ENCODE measurements around the gene UBE3C. TPM values are rescaled to one million over a fixed set of nuclear protein-coding genes. Genes with fewer than 3 reads are reported as not detected.
"Not testable (repeated sequence)": the region's sequence is repeated elsewhere in the genome, so short reads cannot be mapped to it uniquely, and the experiment has no call there.

Gene UBE3C
- polyA plus RNA-seq, 3 donors = 39.5 to 46.5 (median 43.1) TPM

DNA sequence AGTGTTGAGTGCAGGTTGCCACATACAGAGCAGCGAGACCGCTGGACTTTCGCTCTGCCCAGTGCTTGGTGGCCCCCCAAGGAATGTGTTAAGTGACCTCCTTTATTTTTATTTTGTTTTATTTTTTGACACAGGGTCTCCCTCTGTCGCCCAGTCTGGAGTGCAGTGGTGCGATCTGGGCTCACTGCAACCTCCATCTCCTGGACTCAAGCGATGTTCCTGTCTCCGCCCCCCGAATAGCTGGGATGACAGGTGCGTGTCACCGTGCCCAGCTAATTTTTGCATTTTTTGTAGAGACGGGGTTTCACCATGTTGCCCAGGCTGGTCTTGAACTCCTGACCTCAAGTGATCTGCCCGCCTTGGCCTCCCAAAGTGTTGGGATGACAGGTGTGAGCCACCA is 138.8 kb downstream of the UBE3C start:
- DNase-seq (ENCODE audit: extremely low read depth in 1 of 11, low read depth in 9 of 11, low spot score in 4 of 11) = not testable (repeated sequence)

DNA sequence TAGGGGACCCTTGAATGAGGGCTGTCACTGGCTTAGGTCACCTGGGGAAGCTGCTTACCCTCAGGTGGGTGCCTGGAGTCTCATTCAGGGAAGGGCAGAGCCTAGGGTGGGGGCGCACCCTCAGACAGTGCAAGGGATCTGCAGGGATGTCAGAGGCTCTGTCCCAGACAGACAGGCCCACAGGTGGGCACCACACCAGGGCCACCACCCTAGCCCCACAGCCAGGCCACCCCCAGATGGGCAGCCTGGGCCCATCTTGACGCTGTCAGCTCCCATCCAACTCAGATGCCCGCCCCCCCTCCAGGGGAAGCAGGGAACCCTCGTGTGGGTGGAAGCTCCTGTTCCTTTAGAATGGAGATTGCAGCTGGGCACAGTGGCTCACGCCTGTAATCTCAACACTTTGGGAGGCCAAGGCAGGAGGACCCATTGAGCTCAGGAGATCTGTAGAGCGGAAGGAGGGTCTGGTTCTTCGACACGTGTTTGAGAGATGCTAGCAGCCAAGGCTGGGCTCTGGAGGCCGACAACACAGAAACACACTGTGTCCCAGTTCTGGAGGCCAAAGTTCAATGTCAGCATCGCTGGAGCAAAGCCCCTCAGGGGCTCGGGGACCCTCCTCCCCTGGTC is 139.6 kb downstream of the UBE3C start:
- no peak for DNase-seq (ENCODE audit: extremely low read depth in 1 of 11, low read depth in 9 of 11, low spot score in 4 of 11)

DNA sequence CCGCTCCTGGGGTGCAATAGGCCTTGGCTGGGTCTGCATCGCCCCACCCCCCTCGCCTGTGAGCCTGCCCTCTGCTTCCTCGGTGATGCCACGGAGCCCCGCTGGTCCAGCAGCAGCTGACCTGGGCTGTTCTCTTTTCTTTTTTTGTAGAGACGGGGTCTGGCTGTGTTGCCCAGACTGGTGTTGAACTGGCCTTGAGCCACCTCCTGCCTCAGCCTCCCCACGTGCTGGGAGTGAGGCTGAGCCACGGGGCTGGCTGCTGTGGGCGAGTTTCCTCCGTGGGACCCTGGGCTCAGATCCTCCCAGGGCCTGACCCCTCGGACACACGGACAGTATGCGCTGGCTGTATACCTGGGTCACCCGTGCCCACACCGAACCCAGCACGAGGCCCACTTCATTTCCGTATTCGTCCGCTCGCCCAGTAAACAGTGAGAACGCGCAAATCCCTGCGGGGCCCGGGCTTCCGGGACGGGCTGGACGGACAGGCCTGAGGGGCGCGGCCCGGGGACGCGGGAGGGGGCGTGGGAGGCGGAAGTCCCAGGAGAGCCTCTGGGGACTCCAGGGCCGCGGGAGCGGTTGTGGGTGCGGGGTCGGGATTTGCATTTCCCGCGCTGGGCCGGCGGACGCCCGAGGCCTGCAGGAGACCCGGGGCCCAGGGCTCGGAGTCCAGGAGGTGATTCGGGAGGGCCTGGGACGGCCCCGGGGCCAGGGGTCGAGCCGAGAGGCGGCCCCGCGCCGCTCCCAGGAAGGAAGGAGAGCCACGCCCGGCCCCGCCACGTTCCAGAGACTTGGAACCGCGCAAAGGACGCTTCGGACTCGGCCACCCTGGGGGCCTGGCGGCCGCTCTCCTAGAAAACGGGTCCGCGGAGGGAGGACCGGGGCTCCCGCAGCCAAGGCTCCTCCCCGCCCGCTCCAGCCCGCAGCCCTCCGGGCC is 140.3 kb downstream of the UBE3C start:
- no peak for DNase-seq (ENCODE audit: extremely low read depth in 1 of 11, low read depth in 9 of 11, low spot score in 4 of 11)

DNA sequence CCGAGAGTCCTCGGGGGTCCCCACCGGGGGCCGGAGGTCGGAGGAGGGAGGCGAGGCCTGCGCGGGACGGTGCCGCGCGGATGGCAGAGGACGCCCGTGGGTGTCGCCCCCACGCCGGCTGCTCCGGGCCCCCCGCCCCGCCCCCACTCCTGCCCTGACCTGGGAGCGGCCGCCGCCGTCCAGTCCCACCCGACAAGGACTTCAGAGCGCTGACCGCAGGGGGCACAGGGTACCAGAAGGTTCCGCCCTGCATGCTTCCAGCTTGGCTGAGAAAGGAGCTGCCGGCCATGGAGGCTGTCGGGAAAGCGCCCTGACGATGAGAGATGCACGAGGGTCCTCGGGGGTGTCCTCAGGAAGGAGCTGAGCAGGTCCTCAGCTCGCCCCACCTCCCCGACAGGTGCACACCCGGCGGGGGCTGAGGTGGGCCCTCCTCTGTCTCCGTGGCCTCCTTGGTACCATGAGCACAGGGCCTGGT is 141.1 kb downstream of the UBE3C start:
- no peak for DNase-seq (ENCODE audit: extremely low read depth in 1 of 11, low read depth in 9 of 11, low spot score in 4 of 11)

DNA sequence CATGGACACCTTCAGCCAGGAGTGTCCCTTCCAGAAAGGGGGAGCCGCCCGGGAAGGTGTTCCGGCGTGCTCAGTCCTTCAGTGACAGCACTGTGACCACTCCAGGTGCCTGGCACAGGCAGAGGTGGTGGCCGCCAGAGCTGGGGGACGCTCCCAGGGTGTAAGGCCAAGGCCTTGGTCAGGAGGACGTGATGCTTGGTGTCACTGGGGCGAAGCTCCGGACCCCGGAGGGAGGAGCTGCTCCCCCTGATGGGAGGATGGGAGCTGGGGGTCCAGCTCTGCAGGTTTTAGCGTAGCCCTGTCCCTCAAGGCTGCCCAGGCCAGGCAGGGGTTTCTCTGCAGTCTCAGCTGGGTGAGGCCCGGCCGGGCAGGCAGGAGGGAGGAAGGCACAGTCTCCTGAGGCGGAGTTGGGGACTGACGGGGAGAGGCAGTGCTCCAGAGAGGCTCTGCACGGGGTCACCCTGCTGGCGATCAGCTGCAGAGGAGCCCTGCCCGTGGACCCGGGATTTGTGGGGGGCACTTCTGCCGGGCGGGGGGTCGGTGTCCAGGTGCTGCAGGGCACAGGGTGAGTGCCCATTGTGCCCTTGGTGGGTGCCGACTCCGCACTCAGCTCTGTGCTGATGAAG is 141.6 kb downstream of the UBE3C start:
- no peak for DNase-seq (ENCODE audit: extremely low read depth in 1 of 11, low read depth in 9 of 11, low spot score in 4 of 11)

DNA sequence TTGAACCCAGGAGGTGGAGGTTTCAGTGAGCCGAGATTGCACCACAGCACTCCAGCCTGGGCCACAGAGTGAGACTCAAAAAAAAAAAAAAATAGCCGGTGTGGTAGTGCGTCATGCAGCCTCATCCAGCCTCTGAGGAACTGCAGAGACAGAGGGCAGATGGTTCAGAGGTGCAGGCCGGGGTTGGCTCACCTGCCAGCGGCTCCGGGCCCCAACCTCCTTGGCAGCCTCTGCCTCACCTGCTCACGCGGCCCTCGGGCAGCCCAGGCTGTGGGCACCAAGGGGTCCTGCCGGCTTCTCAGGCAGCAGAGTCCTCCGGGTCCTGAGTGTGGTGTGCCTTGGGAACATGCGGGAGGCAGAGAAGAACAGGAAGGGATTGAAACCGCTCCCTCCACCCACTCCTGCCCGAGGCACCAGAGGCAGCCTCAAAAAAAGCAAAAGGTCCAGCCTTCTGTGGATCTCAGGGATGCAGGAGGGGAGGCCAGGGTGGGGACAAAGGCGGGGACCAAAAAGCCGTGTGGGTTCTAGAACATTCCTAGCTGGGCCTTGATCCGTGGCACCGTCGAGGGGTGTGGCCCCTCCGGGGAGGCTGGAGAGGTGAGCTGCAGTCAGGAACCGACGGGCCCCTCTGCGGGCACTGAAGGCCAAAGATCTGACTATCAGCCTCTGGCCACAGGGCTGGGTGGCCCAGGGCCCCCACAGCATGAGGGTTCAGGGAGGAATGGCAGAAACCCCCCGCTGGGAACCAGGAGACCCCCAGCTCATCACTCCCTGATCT is 142.7 kb downstream of the UBE3C start:
- DNase-seq (ENCODE audit: extremely low read depth in 1 of 11, low read depth in 9 of 11, low spot score in 4 of 11) = no peak

DNA sequence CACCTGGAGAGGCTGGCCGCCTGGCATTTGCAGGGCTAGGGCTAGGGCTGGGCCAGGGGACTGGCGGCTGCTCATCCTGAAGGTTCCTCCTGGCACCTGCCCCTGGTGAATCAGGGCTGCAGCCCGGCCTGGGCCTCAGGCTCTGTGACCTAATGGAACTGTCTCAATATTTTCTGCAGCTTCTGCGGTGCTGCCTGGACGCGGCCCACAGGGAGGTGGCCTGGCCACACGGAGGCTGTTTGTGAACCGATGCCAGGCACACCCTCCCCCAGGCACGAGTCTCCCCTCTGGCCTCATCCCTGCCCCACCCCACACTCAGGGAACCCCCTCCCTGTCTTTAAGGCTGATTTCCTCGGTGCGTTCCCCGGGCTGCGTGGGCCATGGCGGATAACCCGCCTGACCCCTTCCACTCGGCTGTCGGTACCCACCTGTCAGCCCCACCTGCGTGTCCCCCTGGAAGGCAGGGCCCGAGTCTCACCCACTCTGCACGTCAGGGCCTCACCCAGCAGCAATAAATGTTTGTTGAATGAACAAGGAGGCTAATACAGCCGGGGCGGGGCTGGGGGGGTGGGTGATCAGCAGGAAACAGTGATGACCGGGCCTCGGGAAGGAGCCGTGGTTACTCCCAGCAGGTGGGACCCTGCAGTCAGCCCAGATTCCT is 143.5 kb downstream of the UBE3C start:
- DNase-seq (ENCODE audit: extremely low read depth in 1 of 11, low read depth in 9 of 11, low spot score in 4 of 11) = no peak

DNA sequence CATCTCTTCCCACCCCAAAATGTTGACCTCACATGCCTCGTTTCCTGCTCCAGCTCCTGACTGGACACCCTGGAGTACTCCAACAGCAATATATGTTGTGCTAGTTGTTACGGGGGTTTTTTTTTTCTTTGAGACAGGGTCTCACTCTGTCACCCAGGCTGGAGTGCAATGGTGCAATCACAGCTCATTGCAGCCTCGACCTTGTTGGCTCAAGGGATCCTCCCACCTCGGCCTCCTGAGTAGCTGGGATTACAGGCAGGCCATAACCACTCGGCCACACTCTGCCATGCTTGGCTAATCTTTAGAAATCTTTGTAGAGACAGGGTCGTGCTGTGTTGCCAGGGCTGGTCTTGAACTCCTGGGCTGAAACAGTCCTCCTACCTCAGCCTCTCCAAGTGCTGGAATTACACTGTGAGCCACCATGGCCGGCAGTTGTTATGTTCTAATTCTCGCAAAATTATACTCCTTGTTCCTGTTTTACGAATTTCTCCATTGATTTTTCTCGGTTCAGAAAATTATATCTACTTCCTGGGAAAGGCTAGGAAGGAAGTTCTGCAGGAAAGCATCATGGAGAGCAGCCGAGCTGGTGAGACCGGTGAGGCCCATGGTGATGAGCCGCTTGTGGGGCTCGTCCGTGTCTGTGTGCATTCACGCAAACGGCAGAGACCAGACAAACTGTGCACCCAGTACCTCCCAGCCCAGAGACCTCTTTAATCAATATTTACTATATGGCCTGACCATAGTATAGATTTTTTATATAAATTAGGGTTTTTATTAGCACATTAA is 145.7 kb downstream of the UBE3C start:
- DNase-seq (ENCODE audit: extremely low read depth in 1 of 11, low read depth in 9 of 11, low spot score in 4 of 11) = no peak

DNA sequence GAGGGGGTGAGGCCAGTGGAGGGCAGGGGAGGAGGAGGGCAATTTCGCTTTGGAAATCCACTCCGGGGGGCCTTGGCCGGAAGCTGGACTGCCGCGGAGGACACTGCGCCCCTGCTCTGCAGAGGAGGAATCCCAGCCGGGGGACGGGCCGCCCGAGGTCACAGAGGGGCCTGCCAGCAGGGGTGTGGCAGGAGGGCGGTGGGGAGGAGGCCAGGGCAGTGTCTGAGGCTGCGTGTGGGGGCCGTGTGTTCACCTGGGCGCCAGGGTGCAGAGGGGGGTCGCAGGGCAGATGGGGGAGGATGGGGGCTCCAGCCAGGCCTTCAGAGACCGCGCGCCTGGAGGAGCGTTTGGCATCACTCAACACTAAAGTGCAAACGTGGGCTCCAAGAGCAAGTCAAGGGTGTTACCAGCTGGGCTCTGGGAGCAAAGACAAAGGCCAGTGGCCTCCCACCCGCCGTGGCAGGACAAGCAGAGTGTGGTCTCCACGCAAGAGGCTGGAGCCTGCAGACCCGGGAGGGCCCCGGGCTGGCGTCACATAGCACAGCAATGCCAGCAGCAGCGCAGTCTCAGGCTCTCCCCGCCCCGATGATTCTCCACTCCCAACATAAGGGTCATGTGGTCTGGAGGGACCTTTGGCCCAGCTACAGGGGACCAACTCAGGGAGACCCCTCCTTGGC is 152.8 kb downstream of the UBE3C start:
- DNase-seq (ENCODE audit: extremely low read depth in 1 of 11, low read depth in 9 of 11, low spot score in 4 of 11) = no peak

DNA sequence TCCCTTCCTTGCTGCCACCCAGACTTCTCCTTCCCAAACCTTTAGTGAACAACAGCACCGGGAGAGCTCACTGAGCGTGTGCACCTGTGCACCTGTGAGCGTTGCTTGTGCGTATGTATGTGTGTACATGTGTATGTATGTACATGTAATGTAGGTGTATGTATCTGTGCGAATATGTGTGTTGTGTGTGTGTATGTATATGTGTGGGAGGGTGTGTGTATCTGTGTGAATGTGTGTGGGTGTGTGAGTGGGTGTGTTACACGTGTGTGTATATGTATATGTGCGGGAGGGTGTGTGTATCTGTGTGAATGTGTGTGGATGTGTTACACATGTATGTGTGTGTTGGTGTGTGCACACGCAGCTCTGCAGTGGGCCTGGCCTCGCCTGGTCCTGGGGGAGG is 153.5 kb downstream of the UBE3C start:
- no peak for DNase-seq (ENCODE audit: extremely low read depth in 1 of 11, low read depth in 9 of 11, low spot score in 4 of 11)

DNA sequence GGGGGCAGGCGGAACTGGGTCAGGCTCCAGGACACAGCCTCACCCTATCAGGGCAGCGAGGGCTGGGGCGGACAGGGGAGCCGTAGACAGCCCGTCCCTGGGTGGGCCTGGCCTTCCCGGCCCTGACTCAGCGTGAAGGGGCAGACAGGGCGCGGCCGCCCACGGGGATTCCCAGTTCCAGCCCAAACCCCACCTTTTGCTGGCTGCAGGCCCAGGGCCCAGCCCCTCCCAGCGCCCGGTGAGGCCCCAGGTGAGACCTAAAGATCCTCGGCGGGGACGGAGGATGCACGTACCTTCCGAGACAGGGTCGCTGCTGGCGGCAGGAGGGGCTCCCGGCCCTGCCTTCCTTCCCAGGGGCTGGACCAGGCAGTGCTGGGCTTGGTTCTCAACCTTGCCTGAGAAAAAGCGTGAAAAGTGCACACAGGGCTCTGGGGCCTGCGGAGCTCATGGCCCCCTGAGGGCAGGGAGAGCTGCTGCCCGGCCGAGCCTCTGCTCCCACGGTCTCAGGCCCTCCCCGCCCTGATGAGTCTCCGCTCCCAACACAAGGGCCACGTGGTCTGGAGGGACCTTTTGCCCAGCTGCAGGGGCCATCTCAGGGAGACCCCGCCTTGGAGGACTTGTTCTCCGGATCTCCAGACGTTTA is 154.2 kb downstream of the UBE3C start:
- DNase-seq (ENCODE audit: extremely low read depth in 1 of 11, low read depth in 9 of 11, low spot score in 4 of 11) = no peak

DNA sequence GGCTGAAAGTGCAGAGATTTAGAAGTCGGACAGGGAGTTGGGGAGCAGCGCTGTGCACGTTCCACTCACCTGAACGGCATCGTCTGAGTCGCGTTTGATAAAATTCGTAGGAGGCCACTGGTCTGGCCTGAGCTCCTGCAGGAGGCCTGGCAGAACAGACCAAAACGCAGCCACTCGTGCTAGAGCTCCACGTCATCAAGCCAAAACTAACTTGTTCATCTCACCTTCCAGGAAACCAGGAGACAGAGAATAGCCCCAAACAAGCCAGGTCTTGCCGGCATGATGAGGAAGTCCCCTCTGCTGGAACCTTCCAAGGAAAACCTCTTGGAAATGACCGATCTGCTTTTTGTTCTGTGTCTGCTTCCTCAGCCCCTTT is 154.7 kb downstream of the UBE3C start:
- DNase-seq (ENCODE audit: extremely low read depth in 1 of 11, low read depth in 9 of 11, low spot score in 4 of 11) = no peak

DNA sequence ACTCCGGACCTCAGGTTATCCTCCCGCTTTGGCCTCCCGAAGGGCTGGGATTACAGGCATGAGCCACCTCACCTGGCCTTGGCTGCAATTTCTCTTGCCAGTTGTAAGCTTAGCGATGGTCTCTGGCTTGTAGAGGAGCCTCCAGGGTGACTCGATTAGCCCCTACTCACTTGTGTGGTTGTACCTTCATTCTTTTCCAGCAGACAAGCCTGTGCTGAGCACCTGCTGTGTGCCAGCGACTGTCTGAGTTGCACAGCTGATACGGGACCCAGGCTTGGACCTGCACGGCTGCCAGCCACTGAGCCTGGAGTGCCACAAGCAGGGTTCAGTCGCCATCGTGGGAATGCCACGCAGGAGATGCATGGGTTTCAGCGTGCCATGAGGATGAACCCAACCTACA is 156.0 kb downstream of the UBE3C start:
- no peak for DNase-seq (ENCODE audit: extremely low read depth in 1 of 11, low read depth in 9 of 11, low spot score in 4 of 11)

DNA sequence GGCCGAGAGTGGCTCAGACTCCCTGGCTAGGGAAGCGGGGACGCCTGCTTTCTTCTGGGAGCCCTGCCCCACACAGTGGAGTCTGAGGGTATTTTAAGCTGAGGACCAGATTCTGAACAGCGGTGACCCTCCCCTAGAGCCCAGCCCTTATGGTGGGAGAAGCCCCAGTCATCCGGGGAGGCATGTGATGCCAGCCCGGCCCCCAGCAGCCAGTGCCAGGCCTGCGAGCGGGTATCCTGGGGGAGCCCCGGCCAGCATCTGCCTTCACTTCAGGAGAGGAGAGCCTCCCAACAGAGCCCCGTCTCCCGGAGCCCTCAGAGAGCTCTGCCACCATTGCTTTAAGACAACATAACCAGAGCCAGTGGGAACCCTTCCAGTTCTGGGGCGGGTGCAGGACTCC is 156.6 kb downstream of the UBE3C start:
- DNase-seq (ENCODE audit: extremely low read depth in 1 of 11, low read depth in 9 of 11, low spot score in 4 of 11) = no peak

DNA sequence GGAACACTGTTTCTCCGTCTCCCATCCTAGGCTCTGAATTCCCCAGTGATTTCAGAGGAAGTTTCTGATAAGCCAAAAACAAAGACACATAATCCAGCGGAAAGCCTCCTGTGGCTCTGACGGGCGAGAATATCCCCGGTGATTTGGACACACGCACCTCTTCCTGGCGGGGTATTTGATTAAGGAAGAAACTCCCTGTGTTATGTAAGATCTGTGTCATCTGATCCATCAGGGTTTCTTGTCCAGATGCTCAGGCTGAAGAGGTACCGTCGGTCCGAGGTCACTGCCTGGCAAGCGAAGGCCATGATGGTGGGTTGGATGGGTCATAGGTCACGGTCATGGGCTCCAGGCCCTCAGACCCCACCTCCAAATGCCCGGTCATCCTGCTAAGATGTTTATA is 158.5 kb downstream of the UBE3C start:
- no peak for DNase-seq (ENCODE audit: extremely low read depth in 1 of 11, low read depth in 9 of 11, low spot score in 4 of 11)

DNA sequence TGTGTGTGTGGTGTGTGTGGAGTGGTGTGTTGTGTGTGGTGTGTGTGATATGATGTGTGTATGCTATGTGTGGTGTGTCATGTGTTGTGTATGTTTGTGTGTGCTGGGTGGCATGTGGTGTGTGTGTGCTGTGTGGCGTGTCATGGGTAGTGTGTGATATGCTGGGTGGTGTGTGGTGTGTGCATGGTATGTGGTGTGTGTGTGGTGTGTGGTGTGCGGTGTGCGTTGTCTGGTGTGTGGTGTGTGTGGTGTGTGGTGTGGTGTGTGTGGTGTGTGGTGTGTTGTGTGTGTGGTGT is 160.5 kb downstream of the UBE3C start:
- no peak for DNase-seq (ENCODE audit: extremely low read depth in 1 of 11, low read depth in 9 of 11, low spot score in 4 of 11)

DNA sequence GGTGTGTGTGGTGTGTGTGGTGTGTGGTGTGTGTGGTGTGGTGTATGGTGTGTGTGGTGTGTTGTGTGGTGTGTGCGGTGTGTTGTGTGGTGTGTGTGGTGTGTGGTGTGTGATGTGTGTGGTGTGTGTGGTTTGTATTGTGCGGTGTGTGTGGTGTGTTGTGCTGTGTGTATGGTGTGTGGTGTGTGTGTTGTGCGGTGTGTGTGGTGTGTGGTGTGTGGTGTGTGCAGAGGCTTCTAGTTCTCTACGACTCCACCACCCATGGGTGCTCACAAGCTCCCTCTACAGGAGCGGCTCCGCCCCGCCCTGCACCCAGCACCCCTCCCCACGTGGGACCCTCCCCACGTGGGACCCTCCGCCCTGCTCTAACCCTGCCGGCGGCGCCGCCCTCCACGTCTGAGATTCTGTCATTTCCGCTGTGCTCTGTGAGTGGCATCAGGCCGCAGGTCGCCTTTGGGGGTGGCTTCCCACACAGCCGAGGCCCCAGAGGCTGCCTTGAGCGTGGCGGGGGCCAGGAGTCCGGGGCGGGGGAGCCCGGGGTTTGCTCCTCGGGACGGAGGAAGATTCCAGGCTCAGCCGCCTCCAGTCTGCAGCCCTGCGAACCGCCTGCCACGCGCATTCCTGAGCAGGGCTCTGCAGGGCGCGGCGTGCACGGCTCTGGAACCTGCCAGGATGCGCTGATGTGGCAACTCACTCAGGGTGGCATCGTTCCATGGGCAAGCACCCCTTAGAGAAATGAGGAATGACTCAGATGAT is 161.1 kb downstream of the UBE3C start:
- DNase-seq (ENCODE audit: extremely low read depth in 1 of 11, low read depth in 9 of 11, low spot score in 4 of 11) = no peak
